DMS153 (cell line): ENCODE measurements around the gene EDRF1.

Experiments
- DNase-seq: peaks from one replicate; lab custom pipeline; 2025; lab: John Stamatoyannopoulos, UW

The EDRF1 gene

GRCh38 chr10:125795128-125795527 lies 75.6 kb downstream of the EDRF1 start:
- DNase-seq, result no peak

- DNase-seq, result no peak
Measured at GRCh38 chr10:125795637-125796190, 76.2 kb downstream of the EDRF1 start.

- no peak for DNase-seq
Measured at GRCh38 chr10:125797424-125797823, 77.9 kb downstream of the EDRF1 start.

- peak; percentile 6 for DNase-seq
Measured at GRCh38 chr10:125797994-125798662, 78.6 kb downstream of the EDRF1 start.

GRCh38 chr10:125799451-125800182 lies 80.1 kb downstream of the EDRF1 start:
- DNase-seq, result no peak

GRCh38 chr10:125801574-125801973 lies 82.1 kb downstream of the EDRF1 start:
- DNase-seq, result no peak

- no peak for DNase-seq
Measured at GRCh38 chr10:125802131-125802530, 82.6 kb downstream of the EDRF1 start.

GRCh38 chr10:125802739-125803138 lies 83.2 kb downstream of the EDRF1 start:
- DNase-seq, result no peak

- no peak for DNase-seq
Measured at GRCh38 chr10:125808047-125808446, 88.5 kb downstream of the EDRF1 start.

- DNase-seq, result no peak
Measured at GRCh38 chr10:125811251-125811650, 91.7 kb downstream of the EDRF1 start.

- DNase-seq, result no peak
Measured at GRCh38 chr10:125812128-125812750, 92.7 kb downstream of the EDRF1 start.
